Breast epithelium (tissue), 3 donors: ENCODE results near the gene GPR78.
"Not testable (repeated sequence)": the region's sequence is repeated elsewhere in the genome, so short reads cannot be mapped to it uniquely, and the experiment has no call there.

Experiments
- CTCF ChIP-seq, 3 donors: fragments of 450-650 bp; IDR thresholded peaks; one replicate each; pipeline ENCODE4 v1.5.1; 2016 to 2017; ENCODE audit warnings: antibody characterized with exemption in 3 of 3, mild to moderate bottlenecking in 3 of 3, moderate library complexity in 3 of 3
- POLR2A ChIP-seq: fragments of 450-650 bp; IDR thresholded peaks from one replicate; pipeline ENCODE4 v1.6.1; 2016; ENCODE audit warnings: antibody characterized with exemption, mild to moderate bottlenecking, moderate library complexity
- POLR2AphosphoS5 ChIP-seq, 3 donors: sonication (generic); formaldehyde crosslinking; IDR thresholded peaks; one replicate each; pipeline ENCODE4 v1.6.1; 2017; ENCODE audit warnings: antibody characterized with exemption in 3 of 3

DNA sequence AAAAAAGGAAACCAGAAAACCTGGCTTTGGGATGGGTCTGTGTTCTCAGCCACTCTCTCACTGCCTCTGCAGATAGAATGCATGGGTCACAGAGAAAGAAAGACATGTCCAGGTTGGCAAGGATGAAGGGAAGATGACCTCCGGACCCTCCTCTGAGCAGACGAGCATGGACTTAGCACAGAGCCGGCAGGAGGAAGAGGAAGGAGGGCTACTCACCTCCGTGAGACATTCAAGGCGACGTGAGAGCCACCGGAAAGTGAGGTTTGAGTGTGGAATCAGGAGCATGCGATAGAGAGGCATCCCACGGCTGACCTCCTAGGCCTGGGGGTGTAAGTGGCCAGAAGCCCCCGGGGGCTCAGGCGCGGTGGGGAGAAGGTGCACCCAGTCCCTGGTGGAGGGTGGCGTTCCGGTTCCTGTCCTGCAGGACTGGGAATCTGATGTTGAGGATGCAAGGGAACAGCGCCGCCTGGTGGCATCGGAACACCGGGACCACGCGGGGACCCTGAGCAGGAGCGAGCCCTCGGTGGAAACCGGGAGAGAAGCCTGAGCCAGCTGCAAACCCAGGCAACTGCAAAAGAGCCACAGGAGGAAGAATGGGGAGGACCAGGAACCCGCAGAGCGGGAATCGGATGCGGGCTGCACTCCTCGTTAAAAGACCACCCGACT lies 50.2 kb downstream of the GPR78 start:
- not testable (repeated sequence) for TF ChIP-seq CTCF (IDR thresholded peaks at IDR 0.05); POLR2AphosphoS5 (IDR thresholded peaks at IDR 0.05); POLR2A
